Adipocyte (in vitro differentiated cells): Measurements from ENCODE around the gene FKBP14.

Source experiments
- DNase-seq: peaks from one replicate; pipeline ENCODE4 v3.0.0-alpha.2; 2015; ENCODE audit warnings: low read depth
- H3K27me3 ChIP-seq: replicated peaks from 2 replicates; pipeline ENCODE4 v1.7.0; 2013; ENCODE audit warnings: mild to moderate bottlenecking, low read length, moderate library complexity; ENCODE audit not compliant: control insufficient read depth, insufficient read depth
- H3K36me3 ChIP-seq: 2 replicates; pipeline ENCODE4 v1.7.0; 2013; ENCODE audit warnings: low read length, mild to moderate bottlenecking, moderate library complexity; ENCODE audit not compliant: control insufficient read depth, insufficient read depth, severe bottlenecking
- H3K4me1 ChIP-seq: 2 replicates; pipeline ENCODE4 v1.7.0; 2013; ENCODE audit warnings: mild to moderate bottlenecking, low read length, moderate library complexity; ENCODE audit not compliant: control insufficient read depth, insufficient read depth
- H3K4me3 ChIP-seq: 2 replicates; pipeline ENCODE4 v1.7.0; 2013; ENCODE audit warnings: mild to moderate bottlenecking, low read length, moderate library complexity
- H3K9ac ChIP-seq: 2 replicates; pipeline ENCODE4 v1.7.0; 2013; ENCODE audit warnings: mild to moderate bottlenecking, low read length, moderate library complexity
- H3K9me3 ChIP-seq: 2 replicates; pipeline ENCODE4 v1.7.0; 2013; ENCODE audit warnings: mild to moderate bottlenecking, low read length, moderate library complexity; ENCODE audit not compliant: control insufficient read depth

FKBP14 gene

DNA sequence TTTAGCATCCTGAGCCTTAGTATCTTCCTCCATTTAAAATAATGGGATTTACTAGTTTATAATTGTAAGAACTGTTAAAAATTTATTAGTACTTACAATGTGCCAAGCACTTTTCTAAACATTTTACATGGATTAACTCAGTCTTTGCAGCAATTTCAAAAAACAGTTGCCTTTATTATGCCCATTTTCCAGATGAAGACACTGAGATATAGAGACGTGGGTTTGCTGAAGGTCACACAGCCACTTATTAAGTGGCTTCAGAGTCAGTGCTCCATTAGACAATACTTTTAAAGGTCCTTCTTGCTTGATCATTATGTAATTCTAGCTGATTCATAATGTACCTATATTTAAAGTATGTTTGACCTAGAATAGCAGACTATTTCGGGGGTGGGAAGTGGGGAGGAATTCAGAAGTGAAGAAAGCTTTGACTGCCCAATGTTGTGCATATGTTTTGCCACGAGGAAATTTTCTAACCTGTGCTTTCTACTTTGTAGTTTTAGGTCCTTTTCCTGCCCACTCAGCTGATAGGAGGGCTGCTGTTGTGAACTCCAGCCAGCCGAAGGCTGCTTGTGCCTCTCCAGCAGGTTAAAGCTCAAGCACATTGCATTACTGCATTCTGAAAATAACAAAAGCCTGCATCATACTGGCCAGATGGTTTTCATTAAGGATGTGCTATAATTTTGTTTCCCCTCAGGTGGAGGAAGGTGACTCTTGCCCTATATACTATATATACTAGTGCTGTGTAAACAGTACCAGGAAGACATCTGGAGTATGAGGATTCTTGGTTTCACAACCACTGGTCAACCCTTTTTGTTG lies 6.0 kb upstream of the FKBP14 start:
- no peaks in the 10 kb centered on the region for H3K36me3 ChIP-seq
- H3K4me1 ChIP-seq, result peaks cover 43% of the 10 kb centered on the region
- peak; percentile 84 for DNase-seq

GRCh38 chr7:30029696-30030095 lies 3.2 kb upstream of the FKBP14 start:
- DNase-seq, result peak; percentile 28
- Histone ChIP-seq H3K9ac (peak overlapping the region; percentile 89), H3K9me3 (no peaks in the 10 kb centered on the region), H3K27me3 (no peaks in the 10 kb centered on the region), H3K4me3 (peak overlapping the region; percentile 89), H3K4me1 (peaks cover 44% of the 10 kb centered on the region), H3K36me3 (no peaks in the 10 kb centered on the region)

More for the DNA sequence above, 6.0 kb upstream of the FKBP14 start:
- no peaks in the 10 kb centered on the region for H3K9me3 ChIP-seq
- H3K27me3 ChIP-seq, result no peaks in the 10 kb centered on the region
- no peak overlapping the region for H3K9ac ChIP-seq
- no peak overlapping the region for H3K4me3 ChIP-seq

DNA sequence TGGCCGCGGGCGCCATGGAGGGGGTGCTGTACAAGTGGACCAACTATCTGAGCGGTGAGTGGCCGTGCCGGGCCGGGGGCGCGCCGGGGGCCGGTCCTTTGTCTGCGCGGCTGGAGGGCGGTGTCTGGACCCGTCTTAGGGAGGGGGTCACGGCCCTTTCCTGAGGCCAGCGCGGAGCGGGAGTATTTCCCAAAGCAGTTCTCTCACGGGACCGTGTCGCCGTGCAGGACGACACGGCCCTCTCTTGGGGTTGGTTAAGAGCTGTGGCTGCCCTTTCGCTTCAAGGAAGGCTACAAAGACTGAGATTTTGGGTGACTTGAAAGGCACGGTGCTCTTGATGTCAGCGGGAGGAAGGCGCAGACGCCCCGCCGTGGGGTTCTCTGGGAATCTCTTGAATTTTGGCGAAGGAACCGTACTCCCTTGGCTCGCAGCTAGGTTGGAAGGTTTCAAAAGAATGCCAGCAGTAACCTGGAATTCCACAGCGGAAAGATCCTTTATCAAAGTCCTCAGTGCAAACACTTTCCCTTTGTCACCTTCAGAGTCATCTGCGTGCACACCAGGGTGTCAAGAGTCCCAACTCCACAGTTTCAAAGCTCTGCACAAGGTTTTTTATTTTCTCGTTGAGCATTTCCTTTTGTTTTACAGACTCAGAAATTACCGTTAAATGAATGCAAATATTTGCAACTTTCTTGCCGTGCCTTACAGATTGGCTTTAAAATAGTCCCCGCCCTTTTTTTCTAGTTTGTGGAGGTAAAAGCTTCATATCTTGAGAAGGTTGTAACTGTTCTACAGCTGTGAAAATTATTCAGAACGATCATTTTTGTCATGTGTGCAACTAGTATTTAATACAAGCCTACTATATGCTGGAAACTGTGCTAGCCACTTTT lies 2.5 kb upstream of the FKBP14 start:
- Histone ChIP-seq H3K27me3 (no peaks in the 10 kb centered on the region), H3K9ac (peak overlapping the region; percentile 89), H3K36me3 (no peaks in the 10 kb centered on the region), H3K4me3 (peak overlapping the region; percentile 89), H3K9me3 (no peaks in the 10 kb centered on the region), H3K4me1 (peaks cover 43% of the 10 kb centered on the region)
- DNase-seq, result peak; percentile 46

DNA sequence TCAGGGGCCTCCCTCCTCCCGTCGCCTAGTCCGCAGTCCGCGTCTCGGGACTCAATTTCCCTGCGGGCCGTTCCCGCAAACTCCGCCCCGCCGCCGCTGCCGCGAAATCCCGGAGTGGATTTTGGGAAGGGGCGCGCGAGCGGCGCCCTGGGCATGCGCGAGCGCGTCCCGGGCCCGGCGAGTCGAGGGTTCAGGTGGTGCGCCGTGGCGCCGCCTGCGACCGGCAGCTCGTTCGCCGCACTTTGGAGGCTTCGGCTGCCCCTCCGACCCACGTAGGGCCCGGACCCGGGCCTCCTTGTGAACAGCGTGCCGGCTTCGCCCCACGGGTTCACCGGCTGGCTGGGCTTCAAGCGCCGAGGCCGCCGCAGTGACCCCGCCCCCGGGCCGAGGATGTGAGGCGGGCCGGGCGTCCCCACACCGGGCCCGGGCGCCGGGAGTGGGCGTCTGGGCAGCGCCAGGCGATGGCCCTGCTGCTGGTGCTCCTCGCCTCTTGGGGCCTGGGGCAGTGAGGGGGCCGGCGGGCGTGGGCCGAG lies 1.8 kb upstream of the FKBP14 start, which contains the start of gene PLEKHA8:
PLEKHA8 (plus strand) TSS at position 197 of the 533 bp plus-strand sequence. CDS start 351 bp downstream, outside the sequence.
- H3K27me3 ChIP-seq, result no peaks in the 10 kb centered on the region
- peak; percentile 95 for DNase-seq

GRCh38 chr7:30027740-30028215 lies 1.3 kb upstream of the FKBP14 start:
- no peak for DNase-seq
- no peaks in the 10 kb centered on the region for H3K36me3 ChIP-seq
- peak overlapping the region; percentile 89 for H3K4me3 ChIP-seq
- peak overlapping the region; percentile 89 for H3K9ac ChIP-seq
- no peaks in the 10 kb centered on the region for H3K27me3 ChIP-seq
- no peaks in the 10 kb centered on the region for H3K9me3 ChIP-seq
- H3K4me1 ChIP-seq, result peaks cover 36% of the 10 kb centered on the region

More for the DNA sequence above, 1.8 kb upstream of the FKBP14 start, which contains the start of gene PLEKHA8:
- peak within 1 kb of the TSS; percentile 89 for H3K4me3 ChIP-seq
- peak within 1 kb of the TSS; percentile 89 for H3K9ac ChIP-seq
- peaks cover 41% of the 10 kb centered on the region for H3K4me1 ChIP-seq
- no peaks in the 10 kb centered on the region for H3K36me3 ChIP-seq
- no peaks in the 10 kb centered on the region for H3K9me3 ChIP-seq

GRCh38 chr7:30027065-30027456 lies 559 bp upstream of the FKBP14 start:
- Histone ChIP-seq H3K9ac (peak overlapping the region; percentile 89), H3K36me3 (no peaks in the 10 kb centered on the region), H3K27me3 (no peaks in the 10 kb centered on the region), H3K4me3 (peak overlapping the region; percentile 89), H3K9me3 (no peaks in the 10 kb centered on the region), H3K4me1 (peaks cover 30% of the 10 kb centered on the region)
- peak; percentile 61 for DNase-seq

- Histone ChIP-seq H3K9ac (no peak overlapping the region), H3K4me1 (peaks cover 22% of the 10 kb centered on the region), H3K9me3 (no peaks in the 10 kb centered on the region), H3K27me3 (no peaks in the 10 kb centered on the region), H3K4me3 (no peak overlapping the region), H3K36me3 (peaks cover 1% of the 10 kb centered on the region)
- DNase-seq, result no peak
Observed at GRCh38 chr7:30023524-30023923, 3.0 kb downstream of the FKBP14 start.

GRCh38 chr7:30022991-30023390 lies 3.5 kb downstream of the FKBP14 start:
- no peak for DNase-seq
- Histone ChIP-seq H3K27me3 (no peaks in the 10 kb centered on the region), H3K36me3 (peaks cover 7% of the 10 kb centered on the region), H3K9me3 (no peaks in the 10 kb centered on the region), H3K9ac (no peak overlapping the region), H3K4me3 (no peak overlapping the region), H3K4me1 (peaks cover 22% of the 10 kb centered on the region)

- Histone ChIP-seq H3K9me3 (no peaks in the 10 kb centered on the region), H3K27me3 (no peaks in the 10 kb centered on the region), H3K9ac (no peak overlapping the region), H3K4me3 (no peak overlapping the region), H3K36me3 (peaks cover 23% of the 10 kb centered on the region), H3K4me1 (peaks cover 14% of the 10 kb centered on the region)
- no peak for DNase-seq
Observed at GRCh38 chr7:30020535-30020934, 6.0 kb downstream of the FKBP14 start.

DNA sequence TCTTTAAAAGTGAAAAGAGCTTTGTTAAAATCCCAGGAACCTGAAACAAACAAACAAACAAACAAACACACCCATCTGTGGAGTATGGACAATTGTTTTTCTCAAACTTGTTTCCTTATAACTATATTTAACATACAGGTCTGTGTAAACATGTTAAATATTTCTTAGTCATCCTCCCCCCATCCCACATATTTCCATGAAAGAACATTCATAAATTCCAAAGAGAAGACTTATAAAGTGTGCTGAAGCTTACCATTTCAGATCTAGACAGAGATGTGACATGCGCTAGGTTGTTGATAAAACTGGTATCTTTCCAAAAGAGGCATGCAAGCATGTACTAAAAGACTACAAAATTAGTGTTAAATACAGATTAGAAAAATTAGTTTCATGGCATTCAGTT lies 6.5 kb downstream of the FKBP14 start:
- no peaks in the 10 kb centered on the region for H3K27me3 ChIP-seq
- H3K9ac ChIP-seq, result no peak overlapping the region
- no peak overlapping the region for H3K4me3 ChIP-seq
- peaks cover 25% of the 10 kb centered on the region for H3K36me3 ChIP-seq
- H3K9me3 ChIP-seq, result no peaks in the 10 kb centered on the region
- DNase-seq, result peak; percentile 28
- H3K4me1 ChIP-seq, result peaks cover 8% of the 10 kb centered on the region

DNA sequence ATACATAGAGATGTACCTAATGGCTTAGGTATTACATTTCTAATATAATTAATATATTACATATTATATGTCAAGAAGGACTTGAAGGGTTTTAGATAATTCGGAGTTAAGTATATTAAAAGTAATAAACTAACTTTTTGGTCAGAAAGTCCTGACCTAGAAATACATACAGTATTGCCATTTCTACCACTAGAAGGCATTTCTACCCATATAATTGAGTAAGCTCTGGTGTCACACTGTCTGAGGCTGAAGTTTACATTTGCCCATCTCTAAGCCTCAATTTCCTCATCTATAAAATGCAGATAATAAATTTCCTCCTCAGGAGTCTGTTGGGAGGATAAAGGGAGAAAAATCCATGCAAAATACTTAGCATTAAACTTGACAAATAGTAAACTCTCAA lies 7.1 kb downstream of the FKBP14 start:
- Histone ChIP-seq H3K36me3 (peaks cover 30% of the 10 kb centered on the region), H3K4me1 (peaks cover 7% of the 10 kb centered on the region), H3K9me3 (no peaks in the 10 kb centered on the region), H3K4me3 (no peak overlapping the region), H3K9ac (no peak overlapping the region), H3K27me3 (no peaks in the 10 kb centered on the region)
- peak; percentile 51 for DNase-seq
